Measurements from ENCODE around the gene ZCCHC3. TPM values are rescaled to one million over a fixed set of nuclear protein-coding genes. Genes with fewer than 3 reads are reported as not detected.
"Not testable (repeated sequence)": the region's sequence is repeated elsewhere in the genome, so short reads cannot be mapped to it uniquely, and the experiment has no call there.

The ZCCHC3 gene
- total RNA-seq, 2 donors from 2014 or later = 16.0 to 16.6 TPM

DNA sequence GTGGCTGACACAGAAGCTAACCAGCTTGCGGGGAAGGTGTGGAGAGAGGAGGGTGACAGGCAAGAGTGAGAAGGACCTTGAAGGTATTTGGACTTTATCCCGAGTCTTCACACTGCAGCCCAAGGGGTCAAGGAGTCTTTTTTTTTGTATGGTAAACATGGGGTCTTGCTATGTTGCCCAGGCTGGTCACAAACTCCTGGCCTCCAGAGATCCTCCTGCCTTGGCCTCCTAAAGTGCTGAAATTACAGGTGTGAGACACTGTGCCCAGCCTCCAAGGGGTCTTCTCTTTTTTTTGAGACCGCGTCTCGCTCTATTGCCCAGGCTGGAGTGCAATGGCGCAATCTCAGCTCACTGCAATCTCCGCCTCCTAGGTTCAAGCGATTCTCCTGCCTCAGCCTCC, 37.2 kb downstream of the ZCCHC3 start:
- H3K4me1 Mint-ChIP-seq = no peaks in the 10 kb centered on the region
- no peak for ATAC-seq (replicated peaks)
- no peak overlapping the region for H3K4me3 Mint-ChIP-seq
- H3K36me3 Mint-ChIP-seq (ENCODE audit: low read depth) = no peaks in the 10 kb centered on the region
- no peaks in the 10 kb centered on the region for H3K27me3 Mint-ChIP-seq
- H3K9me3 Mint-ChIP-seq = no peaks in the 10 kb centered on the region
- H3K27ac Mint-ChIP-seq = no peak overlapping the region

DNA sequence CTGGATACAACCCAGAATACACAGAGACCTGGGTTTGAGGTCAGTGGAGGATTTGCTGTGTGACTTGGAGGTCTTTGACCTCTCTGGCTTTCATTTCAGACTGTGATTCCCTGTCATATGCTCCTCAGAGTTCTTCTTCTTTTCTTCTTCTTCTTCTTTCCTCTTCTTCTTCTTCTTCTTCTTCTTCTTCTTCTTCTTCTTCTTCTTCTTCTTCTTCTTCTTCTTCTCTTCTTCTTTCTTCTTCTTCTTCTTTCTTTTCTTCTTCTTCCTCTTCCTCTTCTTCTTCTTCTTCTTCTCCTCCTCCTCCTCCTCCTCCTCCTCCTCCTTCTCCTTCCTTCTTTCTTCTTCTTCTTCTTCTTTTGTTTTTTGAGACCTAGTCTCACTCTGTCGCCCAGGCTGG, 38.7 kb downstream of the ZCCHC3 start:
- H3K4me1 Mint-ChIP-seq; ATAC-seq (replicated peaks); H3K4me3 Mint-ChIP-seq; H3K27ac Mint-ChIP-seq; H3K27me3 Mint-ChIP-seq; H3K9me3 Mint-ChIP-seq; H3K36me3 Mint-ChIP-seq (ENCODE audit: low read depth): not testable (repeated sequence)

DNA sequence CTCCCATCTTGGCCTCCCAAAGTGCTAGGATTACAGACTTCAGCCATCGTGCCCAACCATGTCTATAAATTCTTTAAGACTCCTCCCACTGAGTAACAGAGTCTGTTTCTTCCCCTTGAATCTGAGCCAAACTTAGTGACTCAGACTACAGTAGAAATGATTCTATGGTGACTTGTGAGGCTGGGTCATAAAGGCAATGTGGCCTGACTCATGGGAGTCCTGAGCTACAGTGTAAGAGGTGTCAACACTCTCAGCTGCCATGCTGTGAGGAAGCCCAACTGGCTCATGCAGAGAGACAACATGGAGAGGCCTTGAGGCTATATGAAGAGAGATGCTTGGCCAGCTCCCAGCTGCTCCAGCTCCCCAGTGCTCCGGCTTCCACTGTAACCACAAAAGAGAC, 44.3 kb downstream of the ZCCHC3 start:
- no peak overlapping the region for H3K4me3 Mint-ChIP-seq
- peak; percentile 98 for ATAC-seq (replicated peaks)
- peaks cover 3% of the 10 kb centered on the region for H3K27me3 Mint-ChIP-seq
- peaks cover 4% of the 10 kb centered on the region for H3K36me3 Mint-ChIP-seq (ENCODE audit: low read depth)
- peaks cover 5% of the 10 kb centered on the region for H3K4me1 Mint-ChIP-seq
- H3K27ac Mint-ChIP-seq = no peak overlapping the region
- peaks cover 7% of the 10 kb centered on the region for H3K9me3 Mint-ChIP-seq

DNA sequence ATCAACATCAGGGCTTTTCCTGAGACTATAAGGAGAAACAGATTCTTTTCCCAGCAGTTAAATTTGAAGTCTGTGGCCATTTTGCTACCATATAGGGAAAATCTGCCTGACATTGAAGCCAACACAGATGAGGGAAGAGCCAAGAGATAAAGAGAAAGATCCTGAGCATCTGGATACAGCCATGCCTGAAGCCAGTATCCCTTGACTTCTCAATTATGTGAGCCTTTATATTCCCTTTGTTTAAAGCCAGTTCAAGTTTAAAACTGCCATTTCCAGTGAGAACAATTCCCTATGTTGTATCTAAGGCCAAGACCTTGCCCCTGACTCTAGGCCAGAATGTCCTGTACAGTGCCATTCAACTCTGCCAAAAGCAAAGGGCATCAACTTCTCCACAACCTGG, 45.7 kb downstream of the ZCCHC3 start:
- Mint-ChIP-seq H3K27ac (no peak overlapping the region), H3K36me3 (ENCODE audit: low read depth) (peaks cover 4% of the 10 kb centered on the region), H3K4me1 (peaks cover 7% of the 10 kb centered on the region), H3K4me3 (no peak overlapping the region), H3K9me3 (peaks cover 7% of the 10 kb centered on the region), H3K27me3 (peaks cover 3% of the 10 kb centered on the region)
- ATAC-seq (replicated peaks) = no peak

DNA sequence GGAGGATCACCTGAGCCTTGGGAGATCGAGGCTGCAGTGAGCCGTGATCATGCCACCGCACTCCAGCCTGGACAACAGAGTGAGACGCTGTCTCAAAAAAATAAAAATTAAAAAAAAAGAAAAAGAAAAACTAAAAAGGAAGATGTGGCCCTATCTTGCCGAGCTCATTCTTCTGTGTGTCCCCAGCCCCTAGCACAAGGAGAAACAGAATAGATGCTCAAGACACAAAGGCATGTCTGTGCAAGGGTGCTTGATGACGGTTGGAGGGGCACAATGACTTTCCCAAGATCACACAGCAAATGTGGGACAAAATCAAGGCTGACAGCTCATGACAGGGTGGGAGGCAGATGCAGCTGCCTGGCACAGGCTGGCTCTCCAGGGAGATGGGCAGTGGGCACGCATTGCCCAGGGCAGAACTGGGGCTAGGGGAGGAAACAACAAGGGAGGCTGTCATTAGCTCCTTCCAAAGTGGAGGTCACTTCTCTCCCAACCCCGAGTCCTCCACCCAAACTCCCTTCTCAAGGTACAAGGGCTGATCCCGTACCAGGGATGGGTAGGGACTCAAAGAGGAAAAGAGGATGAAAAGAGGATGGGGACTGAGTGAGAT, 48.8 kb downstream of the ZCCHC3 start:
- peaks cover 11% of the 10 kb centered on the region for H3K4me1 Mint-ChIP-seq
- H3K4me3 Mint-ChIP-seq = peak overlapping the region; percentile 85
- H3K27ac Mint-ChIP-seq = peak overlapping the region; percentile 80
- peaks cover 3% of the 10 kb centered on the region for H3K27me3 Mint-ChIP-seq
- H3K36me3 Mint-ChIP-seq (ENCODE audit: low read depth) = peaks cover 4% of the 10 kb centered on the region
- no peak for ATAC-seq (replicated peaks)
- H3K9me3 Mint-ChIP-seq = peaks cover 7% of the 10 kb centered on the region

DNA sequence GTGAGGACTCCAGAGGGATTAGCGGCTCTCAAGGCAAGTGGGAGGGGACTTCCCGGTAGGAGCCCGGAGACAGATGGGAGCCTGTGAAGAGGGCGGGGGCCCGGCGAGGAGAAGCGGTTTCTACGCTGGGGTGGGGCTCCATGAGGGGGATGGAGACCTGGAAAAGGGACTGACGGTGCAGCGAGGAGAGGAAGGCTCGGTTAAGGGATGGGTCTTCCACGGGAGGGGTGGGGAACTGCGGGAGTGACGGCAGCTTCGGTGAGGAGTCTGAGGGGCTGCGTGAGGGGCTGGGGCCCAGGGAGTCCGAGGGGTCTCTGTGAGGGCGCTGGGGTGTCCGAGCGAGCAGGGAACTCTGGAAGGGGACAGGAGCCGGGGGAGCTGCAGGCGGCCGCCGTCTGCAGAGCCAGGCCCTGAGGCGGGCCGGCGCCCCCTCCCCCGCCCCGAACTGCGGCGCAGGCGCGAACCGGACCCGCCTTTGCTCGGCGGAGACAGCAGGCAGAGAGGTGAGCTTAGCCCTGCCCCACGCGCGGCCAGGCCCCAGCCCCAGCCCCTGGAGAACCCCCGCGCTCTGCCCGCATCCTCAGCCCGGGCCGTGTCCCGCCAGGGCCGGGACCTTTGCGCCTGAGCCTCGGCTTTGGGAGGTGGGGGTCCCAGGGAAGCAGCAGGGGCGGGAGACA, 49.4 kb downstream of the ZCCHC3 start, which contains the start of gene NRSN2:
TSS of gene NRSN2 (plus strand) at position 472 of the 677 bp plus-strand sequence. CDS start 2,533 bp downstream, outside the sequence.
- peak; percentile 61 for ATAC-seq (replicated peaks)
- Mint-ChIP-seq H3K4me3 (peak within 1 kb of the TSS; percentile 85), H3K4me1 (peaks cover 11% of the 10 kb centered on the region), H3K9me3 (peaks cover 5% of the 10 kb centered on the region), H3K27me3 (peaks cover 3% of the 10 kb centered on the region), H3K36me3 (ENCODE audit: low read depth) (peaks cover 4% of the 10 kb centered on the region), H3K27ac (peak within 1 kb of the TSS; percentile 80)

DNA sequence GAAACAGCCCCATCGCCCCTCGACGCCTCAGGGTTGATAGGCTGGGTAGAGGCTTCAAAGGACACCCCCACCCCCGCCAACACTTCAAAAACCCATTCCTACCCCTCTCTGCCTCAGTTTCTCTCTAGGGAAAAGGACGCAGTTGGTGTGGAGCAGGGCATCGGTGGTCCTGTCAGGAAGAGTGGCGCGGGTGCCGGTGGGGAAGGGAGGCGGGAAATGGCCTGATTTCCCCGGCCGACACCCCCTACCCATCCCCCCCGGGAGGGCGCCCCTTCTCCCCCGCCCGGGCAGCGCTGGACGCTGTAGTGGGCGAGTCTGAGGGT, 49.9 kb downstream of the ZCCHC3 start:
- Mint-ChIP-seq H3K9me3 (peaks cover 3% of the 10 kb centered on the region), H3K4me3 (peak overlapping the region; percentile 85), H3K27ac (no peak overlapping the region), H3K27me3 (peaks cover 3% of the 10 kb centered on the region), H3K4me1 (peaks cover 11% of the 10 kb centered on the region), H3K36me3 (ENCODE audit: low read depth) (peaks cover 4% of the 10 kb centered on the region)
- no peak for ATAC-seq (replicated peaks)

DNA sequence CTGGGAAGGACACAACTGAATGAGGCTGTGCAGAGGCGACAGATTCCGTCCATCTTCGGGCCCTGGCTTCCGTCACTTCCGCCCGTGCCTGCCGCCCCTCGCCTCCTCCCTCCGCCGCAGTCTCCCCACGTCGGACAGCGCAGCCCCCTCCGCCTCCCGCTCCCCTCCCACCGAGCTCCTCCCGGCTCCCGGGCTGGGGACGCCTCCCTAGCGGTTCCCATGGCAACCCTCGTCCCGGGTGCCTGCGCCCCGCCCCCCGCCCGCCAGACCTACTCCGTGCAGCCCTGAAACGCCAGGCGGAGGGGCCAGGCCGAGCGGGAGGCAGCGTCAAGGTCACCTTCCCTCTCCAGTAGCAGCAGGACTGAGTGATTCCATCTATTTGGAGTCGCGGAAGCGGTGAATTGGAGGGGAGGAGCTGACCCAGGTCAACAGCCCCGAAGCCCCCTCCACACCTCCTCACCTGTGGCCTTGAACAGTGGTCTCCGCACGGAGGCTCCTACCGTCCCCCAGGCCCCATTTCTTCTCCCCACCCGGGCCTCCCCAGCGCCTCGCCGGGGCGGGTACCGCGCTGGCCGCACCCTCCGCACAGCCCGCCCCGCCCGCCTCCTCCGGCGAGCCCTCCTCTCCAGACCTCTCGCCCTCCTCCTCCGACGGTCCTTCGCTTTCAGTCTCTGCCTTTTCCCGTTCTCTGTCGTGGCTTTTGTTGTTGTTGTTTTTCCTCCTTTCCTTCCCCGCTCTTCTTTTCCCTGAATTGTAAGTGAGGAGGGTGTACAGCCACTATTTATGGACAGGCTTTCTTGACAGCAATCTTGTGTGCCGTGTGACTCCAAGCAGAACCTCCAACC, 50.5 kb downstream of the ZCCHC3 start:
- Mint-ChIP-seq H3K27me3 (peaks cover 3% of the 10 kb centered on the region), H3K4me3 (peak overlapping the region; percentile 85), H3K9me3 (peaks cover 3% of the 10 kb centered on the region), H3K27ac (peak overlapping the region; percentile 51), H3K4me1 (peaks cover 11% of the 10 kb centered on the region), H3K36me3 (ENCODE audit: low read depth) (peaks cover 4% of the 10 kb centered on the region)
- peak; percentile 85 for ATAC-seq (replicated peaks)

DNA sequence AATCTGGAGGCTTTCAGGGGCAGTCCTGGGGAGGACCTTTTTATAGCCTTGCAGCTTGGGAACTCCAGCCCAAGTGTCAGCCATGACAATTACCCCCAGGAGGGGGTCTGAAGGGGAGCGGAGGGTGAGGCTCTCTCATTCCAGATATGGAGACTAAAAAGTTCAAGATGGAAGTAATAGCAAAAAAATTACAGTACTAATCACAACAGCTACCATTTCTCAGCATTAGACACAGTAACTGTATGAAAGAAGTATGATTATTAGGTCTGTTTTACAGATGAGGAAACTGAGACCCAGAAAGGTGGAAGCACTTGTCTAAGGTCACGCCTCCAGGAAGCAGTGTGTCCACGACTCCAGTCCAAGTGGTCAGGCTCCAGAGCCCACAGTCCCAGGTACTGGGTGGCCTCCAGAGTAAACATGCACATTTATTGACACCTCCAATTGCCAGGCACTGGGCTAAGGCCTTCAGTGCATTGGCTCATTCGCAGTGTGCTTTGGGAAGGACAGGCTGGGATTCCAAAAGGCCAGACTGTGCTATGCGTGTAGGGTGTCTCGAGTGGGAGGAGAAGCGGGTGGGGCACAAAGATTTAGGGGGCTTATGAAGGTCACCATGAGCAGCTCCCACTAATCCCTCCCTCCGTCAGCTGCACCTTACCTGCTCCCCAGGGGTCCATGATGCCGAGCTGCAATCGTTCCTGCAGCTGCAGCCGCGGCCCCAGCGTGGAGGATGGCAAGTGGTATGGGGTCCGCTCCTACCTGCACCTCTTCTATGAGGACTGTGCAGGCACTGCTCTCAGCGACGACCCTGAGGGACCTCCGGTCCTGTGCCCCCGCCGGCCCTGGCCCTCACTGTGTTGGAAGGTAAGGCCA, 51.8 kb downstream of the ZCCHC3 start:
- H3K27me3 Mint-ChIP-seq = peaks cover 3% of the 10 kb centered on the region
- peak overlapping the region; percentile 85 for H3K4me3 Mint-ChIP-seq
- H3K27ac Mint-ChIP-seq = peak overlapping the region; percentile 51
- peaks cover 11% of the 10 kb centered on the region for H3K4me1 Mint-ChIP-seq
- H3K9me3 Mint-ChIP-seq = no peaks in the 10 kb centered on the region
- ATAC-seq (replicated peaks) = no peak
- peaks cover 4% of the 10 kb centered on the region for H3K36me3 Mint-ChIP-seq (ENCODE audit: low read depth)

Other genes with a start within 250 kb of the ZCCHC3 start
- not detected for gene DEFB125, start 209.9 kb upstream of the ZCCHC3 start, total RNA-seq
- not detected for gene DEFB126, start 155.0 kb upstream of the ZCCHC3 start, total RNA-seq
- not detected for gene DEFB127, start 140.1 kb upstream of the ZCCHC3 start, total RNA-seq
- not detected for gene DEFB128, start 107.9 kb upstream of the ZCCHC3 start, total RNA-seq
- gene DEFB129, start 70.3 kb upstream of the ZCCHC3 start, total RNA-seq = not detected
- not detected for gene DEFB132, start 39.8 kb upstream of the ZCCHC3 start, total RNA-seq
- gene C20orf96, start 6.8 kb upstream of the ZCCHC3 start, total RNA-seq = 1 to 10 TPM; 5.2 to 6.0 TPM
- gene SOX12, start 28.0 kb downstream of the ZCCHC3 start, total RNA-seq = 1 to 10 TPM; 4.0 to 6.5 TPM
- gene NRSN2, start 49.5 kb downstream of the ZCCHC3 start, total RNA-seq = 1 to 10 TPM; 4.3 to 5.2 TPM
- 10 to 100 TPM; 13.4 to 20.0 TPM for gene TRIB3, start 83.2 kb downstream of the ZCCHC3 start, total RNA-seq
- 10 to 100 TPM; 81.9 to 84.0 TPM for gene RBCK1, start 110.7 kb downstream of the ZCCHC3 start, total RNA-seq
- 10 to 100 TPM; 20.5 to 21.9 TPM for gene TBC1D20, start 165.0 kb downstream of the ZCCHC3 start, total RNA-seq
- gene CSNK2A1, start 246.2 kb downstream of the ZCCHC3 start, total RNA-seq = 100 to 1,000 TPM; 141 to 145 TPM